Small intestine (tissue), 7 donors: ENCODE results near the gene NEK11. TPM values are rescaled to one million over a fixed set of nuclear protein-coding genes. Genes with fewer than 3 reads are reported as not detected.
A peak's percentile ranks its signal among the peaks of the same experiment; 100 is the strongest.
"Not testable (repeated sequence)": the region's sequence is repeated elsewhere in the genome, so short reads cannot be mapped to it uniquely, and the experiment has no call there.

Experiments used
- DNase-seq, 2 donors: peaks; one replicate each; pipeline versions ENCODE4 v3.0.0 to v3.0.0-alpha.2; 2013
- FAIRE-seq: peaks from 2 replicates; lab custom pipeline; 2012; peaks lifted over from hg19 to GRCh38; lab: Jason Lieb, UNC
- H3K27ac ChIP-seq, 3 donors: one replicate each; pipeline ENCODE4 v1.5.1; 2013; ENCODE audit warnings: low read length in 2 of 3, mild to moderate bottlenecking in 2 of 3, control low read depth in 1 of 3, inconsistent platforms in 1 of 3, low read depth in 1 of 3, moderate library complexity in 1 of 3
- H3K27me3 ChIP-seq, 3 donors: one replicate each; pipeline ENCODE4 v1.6.1; 2013; ENCODE audit warnings: low read length in 3 of 3, inconsistent platforms in 1 of 3; ENCODE audit not compliant: control insufficient read depth in 3 of 3, insufficient read depth in 3 of 3
- H3K36me3 ChIP-seq, 3 donors: one replicate each; pipeline ENCODE4 v1.6.1; 2013; ENCODE audit warnings: low read length in 3 of 3, inconsistent platforms in 1 of 3, low read depth in 1 of 3, mild to moderate bottlenecking in 1 of 3, moderate library complexity in 1 of 3; ENCODE audit not compliant: control insufficient read depth in 3 of 3, insufficient read depth in 2 of 3
- H3K4me1 ChIP-seq, 3 donors: one replicate each; pipeline ENCODE4 v1.6.1; 2013; ENCODE audit warnings: low read length in 2 of 3, inconsistent platforms in 1 of 3, low read depth in 1 of 3, mild to moderate bottlenecking in 1 of 3, moderate library complexity in 1 of 3; ENCODE audit not compliant: control insufficient read depth in 3 of 3, insufficient read depth in 2 of 3
- H3K4me3 ChIP-seq, 3 donors: one replicate each; pipeline ENCODE4 v1.5.1; 2013; ENCODE audit warnings: low read length in 3 of 3, control low read depth in 1 of 3, inconsistent platforms in 1 of 3, low read depth in 1 of 3, mild to moderate bottlenecking in 1 of 3, moderate library complexity in 1 of 3
- H3K9me3 ChIP-seq, 2 donors: one replicate each; pipeline ENCODE4 v1.6.1; 2013; ENCODE audit warnings: low read depth in 1 of 2, low read length in 1 of 2; ENCODE audit not compliant: control insufficient read depth in 2 of 2, insufficient read depth in 1 of 2
- WGBS, 3 donors: extraction: QIAGEN DNeasy Blood & Tissue Kit; methylation state at CpG; one replicate each; pipeline ENCODE4 v1.1.7; 2013; 5-methylcytosine and 5-hydroxymethylcytosine counted together
- polyA plus RNA-seq, 4 donors: library from polyadenylated mRNA; stranded (reverse) in 3 of 4; unstranded in 1 of 4; fragments of 200-250 nt in 3 of 4; fragments of 120-200 nt in 1 of 4; gene quantifications; one replicate each; pipeline versions ENCODE4 v1.2.1 to v1.2.3, GENCODE V29; 2013
- donor health status: healthy with polysubstance abuse.
- donor health status: control.
- donor health status: control.
- donor health status: Bipolar disorder and iron deficiency.
- donor health status: healthy.

The NEK11 gene
- polyA plus RNA-seq, 4 donors: 0.81 to 11.0 (median 1.2) TPM

DNA sequence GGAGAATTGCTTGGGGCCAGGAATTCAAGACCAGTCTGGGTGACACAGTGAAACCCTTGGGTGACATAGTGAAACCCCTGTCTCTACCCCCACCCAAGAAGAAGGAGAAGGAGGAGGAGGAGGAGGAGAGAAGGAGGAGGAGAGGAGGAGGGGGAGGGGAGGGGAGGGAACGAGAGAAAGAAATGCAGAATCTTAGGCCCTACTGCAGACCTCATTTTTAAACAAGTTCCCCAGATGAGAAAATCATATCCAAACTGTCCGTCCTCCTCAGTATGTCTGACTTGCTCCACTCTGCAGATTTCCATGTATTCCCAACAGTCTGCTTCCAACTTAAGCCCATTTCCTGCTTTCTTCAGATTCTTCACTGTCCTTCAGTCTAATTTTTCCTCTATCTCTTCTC is 291.0 kb downstream of the NEK11 start:
- Histone ChIP-seq H3K9me3 (no peaks in the 10 kb centered on the region), H3K4me3 (no peak overlapping the region), H3K27me3 (no peaks in the 10 kb centered on the region), H3K27ac (no peak overlapping the region), H3K4me1 (no peaks in the 10 kb centered on the region), H3K36me3 (no peaks in the 10 kb centered on the region)
- FAIRE-seq (no peak), DNase-seq (no peak)
- 74 to 83% (median 81%) methylated on average over 2 of the region's 2 CpGs for WGBS, 3 donors

DNA sequence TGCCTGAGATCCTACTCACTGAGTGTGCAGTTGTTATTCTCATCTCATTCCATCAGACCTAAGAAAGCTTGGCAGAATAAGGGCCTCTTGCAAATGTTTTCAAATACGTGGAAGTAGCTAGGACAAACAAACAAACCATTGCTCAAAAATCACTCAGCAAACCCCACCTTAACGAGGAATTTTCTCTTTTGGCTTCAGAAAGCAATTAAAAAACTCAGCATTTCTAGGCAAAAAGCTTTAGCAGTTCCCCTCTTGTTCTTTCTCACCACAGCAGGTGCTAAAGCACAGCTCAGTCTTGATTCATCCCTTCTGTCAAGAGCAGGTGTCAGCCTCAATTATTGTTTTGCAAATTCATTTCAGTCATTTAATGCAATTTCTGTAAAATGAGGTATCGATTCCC is 296.3 kb downstream of the NEK11 start:
- Histone ChIP-seq H3K27me3 (no peaks in the 10 kb centered on the region), H3K4me1 (no peaks in the 10 kb centered on the region), H3K27ac (no peak overlapping the region), H3K36me3 (no peaks in the 10 kb centered on the region), H3K4me3 (no peak overlapping the region), H3K9me3 (no peaks in the 10 kb centered on the region)
- FAIRE-seq: no peak
- WGBS, 3 donors: 69 to 80% (median 77%) methylated on average over 3 of the region's 3 CpGs
- DNase-seq: no peak

GRCh38 chr3:131323792-131324191 is 297.1 kb downstream of the NEK11 start:
- DNase-seq (no peak), FAIRE-seq (no peak)

GRCh38 chr3:131324923-131325322 is 298.2 kb downstream of the NEK11 start:
- DNase-seq (no peak), FAIRE-seq (no peak)
- no peak overlapping the region for H3K27ac ChIP-seq
- no peaks in the 10 kb centered on the region for H3K27me3 ChIP-seq
- no peaks in the 10 kb centered on the region for H3K4me1 ChIP-seq
- no peak overlapping the region for H3K4me3 ChIP-seq
- H3K9me3 ChIP-seq: no peaks in the 10 kb centered on the region
- no peaks in the 10 kb centered on the region for H3K36me3 ChIP-seq

More at GRCh38 chr3:131323792-131324191, 297.1 kb downstream of the NEK11 start:
- H3K27ac ChIP-seq: no peak overlapping the region
- no peaks in the 10 kb centered on the region for H3K36me3 ChIP-seq
- H3K4me1 ChIP-seq: no peaks in the 10 kb centered on the region
- H3K9me3 ChIP-seq: no peaks in the 10 kb centered on the region
- no peak overlapping the region for H3K4me3 ChIP-seq
- WGBS, 3 donors: 83 to 88% (median 85%) methylated on average over 2 of the region's 2 CpGs
- H3K27me3 ChIP-seq: no peaks in the 10 kb centered on the region

GRCh38 chr3:131326307-131326706 is 299.6 kb downstream of the NEK11 start:
- Histone ChIP-seq H3K4me3 (no peak overlapping the region), H3K36me3 (no peaks in the 10 kb centered on the region), H3K27ac (no peak overlapping the region), H3K4me1 (no peaks in the 10 kb centered on the region), H3K27me3 (no peaks in the 10 kb centered on the region), H3K9me3 (no peaks in the 10 kb centered on the region)
- DNase-seq: no peak
- 87 to 94% (median 90%) methylated on average over 1 of the region's 1 CpG for WGBS, 3 donors
- no peak for FAIRE-seq

DNA sequence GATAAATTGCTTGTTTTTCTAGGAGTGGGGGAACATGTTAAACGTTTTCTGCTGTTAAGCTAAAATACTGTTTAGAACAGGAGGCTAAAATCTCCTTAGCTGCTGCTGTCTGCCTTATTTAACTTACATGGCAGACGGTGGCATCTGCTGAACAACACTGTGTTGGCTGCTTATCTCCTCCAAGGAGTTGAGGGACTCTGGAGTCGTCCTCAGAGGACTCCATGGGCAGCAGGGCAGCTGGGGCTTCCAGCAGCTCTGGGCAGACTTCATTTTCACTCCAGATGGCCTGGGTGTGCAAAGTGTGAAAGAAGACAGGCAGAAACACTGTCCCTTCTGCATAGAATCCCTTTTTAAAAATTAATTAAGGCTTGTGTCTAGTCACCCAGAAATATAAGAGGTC is 302.0 kb downstream of the NEK11 start:
- H3K9me3 ChIP-seq: no peaks in the 10 kb centered on the region
- H3K36me3 ChIP-seq: no peaks in the 10 kb centered on the region
- no peak for FAIRE-seq
- H3K27ac ChIP-seq: no peak overlapping the region
- H3K4me1 ChIP-seq: no peaks in the 10 kb centered on the region
- 39 to 49% (median 42%) methylated on average over 3 of the region's 3 CpGs for WGBS, 3 donors
- DNase-seq: no peak
- H3K4me3 ChIP-seq: no peak overlapping the region
- no peaks in the 10 kb centered on the region for H3K27me3 ChIP-seq

DNA sequence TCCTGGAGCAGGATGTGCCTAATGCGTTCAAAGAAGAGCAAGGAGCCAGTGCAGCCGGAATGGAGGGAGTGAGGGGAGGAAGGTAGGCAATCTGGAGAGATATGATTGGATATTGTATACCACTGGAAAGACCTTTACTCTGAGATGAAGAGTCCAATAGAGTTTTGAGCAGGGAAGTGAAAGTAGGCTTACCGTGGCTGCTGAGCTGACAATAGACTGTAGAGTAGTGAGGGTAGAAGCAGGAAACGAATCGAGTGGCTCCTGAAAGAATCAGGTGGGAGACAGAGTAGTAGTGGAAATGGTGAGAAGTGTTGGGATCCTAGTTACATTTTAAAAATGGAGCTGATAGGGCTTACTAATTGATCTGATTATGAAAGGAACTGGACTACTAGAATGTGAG is 303.1 kb downstream of the NEK11 start:
- H3K4me1 ChIP-seq: no peaks in the 10 kb centered on the region

DNA sequence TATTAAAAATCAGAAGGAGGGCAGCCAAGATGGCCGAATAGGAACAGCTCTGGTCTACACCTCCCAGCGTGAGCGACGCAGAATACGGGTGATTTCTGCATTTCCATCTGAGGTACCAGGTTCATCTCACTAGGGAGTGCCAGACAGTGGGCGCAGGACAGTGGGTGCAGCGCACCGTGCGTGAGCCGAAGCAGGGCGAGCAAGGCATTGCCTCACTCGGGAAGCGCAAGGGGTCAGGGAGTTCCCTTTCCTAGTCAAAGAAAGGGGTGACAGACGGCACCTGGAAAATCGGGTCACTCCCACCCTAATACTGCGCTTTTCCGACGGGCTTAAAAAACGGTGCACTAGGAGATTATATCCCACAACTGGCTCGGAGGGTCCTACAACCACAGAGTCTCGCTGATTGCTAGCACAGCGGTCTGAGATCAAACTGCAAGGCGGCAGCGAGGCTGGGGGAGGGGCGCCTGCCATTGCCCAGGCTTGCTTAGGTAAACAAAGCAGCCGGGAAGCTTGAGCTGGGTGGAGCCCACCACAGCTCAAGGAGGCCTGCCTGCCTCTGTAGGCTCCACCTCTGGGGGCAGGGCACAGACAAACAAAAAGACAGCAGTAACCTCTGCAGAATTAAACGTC is 304.9 kb downstream of the NEK11 start:
- not testable (repeated sequence) for H3K36me3 ChIP-seq, DNase-seq, FAIRE-seq, H3K4me3 ChIP-seq, H3K27me3 ChIP-seq, H3K27ac ChIP-seq, H3K9me3 ChIP-seq, H3K4me1 ChIP-seq
- WGBS, 3 donors: 85 to 91% (median 87%) methylated on average over 24 to 27 of the region's 27 CpGs

More for the DNA sequence above, 303.1 kb downstream of the NEK11 start:
- FAIRE-seq: no peak
- 44 to 66% (median 59%) methylated on average over 5 of the region's 5 CpGs for WGBS, 3 donors
- Histone ChIP-seq H3K27ac (no peak overlapping the region), H3K36me3 (no peaks in the 10 kb centered on the region), H3K27me3 (no peaks in the 10 kb centered on the region), H3K4me3 (no peak overlapping the region), H3K9me3 (no peaks in the 10 kb centered on the region)
- peak; percentile 3 to 36 for DNase-seq
